GM19463 (cell line): ENCODE results near the gene SFT2D3.

Experiments
- ATAC-seq: cut with Tn5 transposase; IDR thresholded peaks from one replicate; pipeline ENCODE4 v1.9.1; 2021; ENCODE audit warnings: mild to moderate bottlenecking, moderate library complexity; ENCODE audit not compliant: unreplicated experiment

The SFT2D3 gene

GRCh38 chr2:127664065-127664894 is 37.0 kb upstream of the SFT2D3 start:
- no peak for ATAC-seq

- ATAC-seq: no peak
Observed at GRCh38 chr2:127664895-127665225, 36.4 kb upstream of the SFT2D3 start.

GRCh38 chr2:127665267-127665893 is 35.9 kb upstream of the SFT2D3 start:
- ATAC-seq: no peak

- no peak for ATAC-seq
Observed at GRCh38 chr2:127669056-127669455, 32.2 kb upstream of the SFT2D3 start.

- no peak for ATAC-seq
Observed at GRCh38 chr2:127670055-127670956, 31.0 kb upstream of the SFT2D3 start.

GRCh38 chr2:127670957-127671290 is 30.4 kb upstream of the SFT2D3 start:
- no peak for ATAC-seq

GRCh38 chr2:127671557-127672302 is 29.6 kb upstream of the SFT2D3 start:
- ATAC-seq: no peak

GRCh38 chr2:127672341-127673224 is 28.7 kb upstream of the SFT2D3 start:
- no peak for ATAC-seq

GRCh38 chr2:127673291-127674069 is 27.8 kb upstream of the SFT2D3 start:
- ATAC-seq: no peak

GRCh38 chr2:127674241-127675209 is 26.8 kb upstream of the SFT2D3 start:
- no peak for ATAC-seq

- no peak for ATAC-seq
Observed at GRCh38 chr2:127675331-127676261, 25.7 kb upstream of the SFT2D3 start, which contains the start of gene LIMS2. LIMS2 (minus strand) TSS chr2:127675530; CDS start chr2:127675024, 506 bp downstream.

- no peak for ATAC-seq
Observed at GRCh38 chr2:127676906-127677305, 24.4 kb upstream of the SFT2D3 start.

GRCh38 chr2:127678531-127678930 is 22.8 kb upstream of the SFT2D3 start:
- ATAC-seq: no peak

GRCh38 chr2:127678991-127679390 is 22.3 kb upstream of the SFT2D3 start:
- no peak for ATAC-seq

- no peak for ATAC-seq
Observed at GRCh38 chr2:127679680-127680361, 21.5 kb upstream of the SFT2D3 start.

GRCh38 chr2:127680706-127681287 is 20.5 kb upstream of the SFT2D3 start:
- no peak for ATAC-seq
